Nephron (organoid): ENCODE results near the gene CFDP1.

Source experiments
- H3K27ac Mint-ChIP-seq, 3 experiments: 2 replicates each; pipeline ENCODE4 v1.8.0; 2020; ENCODE audit warnings: mixed read lengths in 3 of 3, mild to moderate bottlenecking in 2 of 3, moderate library complexity in 1 of 3
- H3K27me3 Mint-ChIP-seq: 2 replicates; pipeline ENCODE4 v1.8.0; 2021; ENCODE audit warnings: low read depth, mild to moderate bottlenecking, moderate library complexity, mixed read lengths
- H3K36me3 Mint-ChIP-seq: 2 replicates; pipeline ENCODE4 v1.8.0; 2020; ENCODE audit warnings: low read depth, mixed read lengths
- H3K4me1 Mint-ChIP-seq: 2 replicates; pipeline ENCODE4 v1.8.0; 2020; ENCODE audit warnings: mixed read lengths
- H3K4me3 Mint-ChIP-seq, 3 experiments: 2 replicates each; pipeline ENCODE4 v1.8.0; 2020; ENCODE audit warnings: mild to moderate bottlenecking in 3 of 3, mixed read lengths in 3 of 3, moderate library complexity in 2 of 3
- H3K9me3 Mint-ChIP-seq: 2 replicates; pipeline ENCODE4 v1.8.0; 2020; ENCODE audit warnings: mixed read lengths
- CTCF ChIP-seq, 3 experiments: fragments of 200-600 bp; sonication (generic); IDR thresholded peaks; one replicate each; pipeline ENCODE4 v1.5.0; 2021; ENCODE audit warnings: antibody characterized with exemption in 3 of 3; ENCODE audit not compliant: unreplicated experiment in 3 of 3

CFDP1 gene

GRCh38 chr16:75377729-75378386 is 55.4 kb downstream of the CFDP1 start:
- no peak for TF ChIP-seq CTCF (IDR thresholded peaks at IDR 0.05; ENCODE audit: unreplicated experiment in 3 of 3)
- Mint-ChIP-seq H3K4me3 (no peak overlapping the region), H3K9me3 (no peaks in the 10 kb centered on the region)

GRCh38 chr16:75376475-75377161 is 56.7 kb downstream of the CFDP1 start:
- H3K27me3 Mint-ChIP-seq = no peaks in the 10 kb centered on the region
- peaks cover 29% of the 10 kb centered on the region for H3K36me3 Mint-ChIP-seq
- no peak overlapping the region for H3K4me3 Mint-ChIP-seq
- H3K9me3 Mint-ChIP-seq = no peaks in the 10 kb centered on the region
- TF ChIP-seq CTCF (IDR thresholded peaks at IDR 0.05; ENCODE audit: unreplicated experiment in 3 of 3) = no peak
- H3K27ac Mint-ChIP-seq = peak overlapping the region in 2 of 3 experiments; percentile 42 to 74
- H3K4me1 Mint-ChIP-seq = peaks cover 48% of the 10 kb centered on the region

More at GRCh38 chr16:75377729-75378386, 55.4 kb downstream of the CFDP1 start:
- H3K4me1 Mint-ChIP-seq = peaks cover 43% of the 10 kb centered on the region
- H3K36me3 Mint-ChIP-seq = peaks cover 33% of the 10 kb centered on the region
- H3K27ac Mint-ChIP-seq = peak overlapping the region; percentile 62 to 74 (median 65)
- H3K27me3 Mint-ChIP-seq = no peaks in the 10 kb centered on the region

GRCh38 chr16:75374388-75374787 is 58.9 kb downstream of the CFDP1 start:
- Mint-ChIP-seq H3K4me1 (peaks cover 46% of the 10 kb centered on the region), H3K4me3 (no peak overlapping the region), H3K36me3 (peaks cover 22% of the 10 kb centered on the region), H3K27ac (no peak overlapping the region), H3K9me3 (no peaks in the 10 kb centered on the region), H3K27me3 (no peaks in the 10 kb centered on the region)
- TF ChIP-seq CTCF (IDR thresholded peaks at IDR 0.05; ENCODE audit: unreplicated experiment in 3 of 3) = no peak

GRCh38 chr16:75372236-75372856 is 61.0 kb downstream of the CFDP1 start:
- H3K9me3 Mint-ChIP-seq = no peaks in the 10 kb centered on the region
- peaks cover 26% of the 10 kb centered on the region for H3K4me1 Mint-ChIP-seq
- TF ChIP-seq CTCF (IDR thresholded peaks at IDR 0.05; ENCODE audit: unreplicated experiment in 3 of 3) = no peak
- H3K27me3 Mint-ChIP-seq = no peaks in the 10 kb centered on the region
- peak overlapping the region in 2 of 3 experiments; percentile 14 to 44 for H3K27ac Mint-ChIP-seq
- H3K4me3 Mint-ChIP-seq = no peak overlapping the region
- H3K36me3 Mint-ChIP-seq = peaks cover 16% of the 10 kb centered on the region

GRCh38 chr16:75371171-75371570 is 62.1 kb downstream of the CFDP1 start:
- H3K4me1 Mint-ChIP-seq = peaks cover 16% of the 10 kb centered on the region
- TF ChIP-seq CTCF (IDR thresholded peaks at IDR 0.05; ENCODE audit: unreplicated experiment in 3 of 3) = no peak
- no peaks in the 10 kb centered on the region for H3K27me3 Mint-ChIP-seq
- peaks cover 21% of the 10 kb centered on the region for H3K36me3 Mint-ChIP-seq
- H3K9me3 Mint-ChIP-seq = no peaks in the 10 kb centered on the region
- H3K27ac Mint-ChIP-seq = no peak overlapping the region
- no peak overlapping the region for H3K4me3 Mint-ChIP-seq
